Measurements from ENCODE around the gene CDC73. TPM values are rescaled to one million over a fixed set of nuclear protein-coding genes. Genes with fewer than 3 reads are reported as not detected.

Gene CDC73
- total RNA-seq, 1 experiment from 2014 or later: 10.0 TPM

DNA sequence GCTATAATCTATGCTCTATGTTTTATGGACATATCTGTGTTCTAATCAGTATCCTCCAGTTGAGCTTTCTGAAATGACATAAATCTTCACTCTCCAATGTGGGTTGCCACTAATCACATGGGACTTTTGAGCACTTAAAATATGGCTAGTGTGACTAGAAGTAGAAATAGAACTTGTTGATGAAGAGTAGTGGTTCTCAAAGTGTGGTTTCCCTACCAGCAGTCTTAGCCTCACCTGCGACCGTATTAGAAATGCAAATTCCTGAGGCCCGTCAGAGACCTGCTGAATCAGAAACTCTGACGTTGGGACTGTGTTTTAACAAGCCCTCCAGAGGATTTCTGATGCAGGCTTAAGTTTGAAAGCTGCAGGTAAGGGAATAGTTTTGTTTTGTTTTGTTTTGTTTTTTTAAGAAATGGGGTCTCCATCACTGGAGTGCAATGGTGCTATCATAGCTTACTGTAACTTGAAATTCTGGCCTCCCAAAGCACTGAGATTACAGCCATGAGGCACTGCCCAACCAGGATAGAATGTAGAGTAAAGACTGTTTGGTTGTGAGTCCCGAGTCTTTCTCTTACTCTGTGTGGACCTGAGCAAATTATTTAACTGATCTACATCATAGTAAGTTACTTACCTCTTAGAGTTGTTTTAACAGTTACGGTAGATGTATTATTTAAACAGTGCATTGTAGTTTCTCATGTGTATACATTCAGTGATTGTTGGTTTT, 38.3 kb upstream of the CDC73 start:
- CTCF ChIA-PET: no interaction called here
- Histone ChIP-seq H3K9ac (ENCODE audit: low read length) (no peak overlapping the region), H3K9me2 (replicated peaks; ENCODE audit: low read length) (no peaks in the 10 kb centered on the region), H4K20me1 (ENCODE audit: low read length) (no peaks in the 10 kb centered on the region), H3K79me2 (ENCODE audit: low read length) (no peaks in the 10 kb centered on the region), H3K4me2 (ENCODE audit: low read length) (no peak overlapping the region), H3K9me3 (ENCODE audit: low read length) (no peaks in the 10 kb centered on the region), H3K4me1 (ENCODE audit: insufficient read depth, low read length) (no peaks in the 10 kb centered on the region), H2AFZ (ENCODE audit: low read length) (no peak overlapping the region), H3K4me3 (ENCODE audit: low read length) (no peak overlapping the region), H3K36me3 (ENCODE audit: low read depth, low read length) (peaks cover 21% of the 10 kb centered on the region), H3K27me3 (ENCODE audit: low read length) (no peaks in the 10 kb centered on the region), H3K27ac (ENCODE audit: low read length) (no peak overlapping the region), H3F3A (ENCODE audit: low read length, unreplicated experiment) (no peaks in the 10 kb centered on the region)
- ATAC-seq (no peak), DNase-seq (no peak)
- no peak for TF ChIP-seq EZH2phosphoT487 (IDR thresholded peaks at IDR 0.05; ENCODE audit: borderline replicate concordance, low read length)
- TF ChIP-seq, protein P1, sequence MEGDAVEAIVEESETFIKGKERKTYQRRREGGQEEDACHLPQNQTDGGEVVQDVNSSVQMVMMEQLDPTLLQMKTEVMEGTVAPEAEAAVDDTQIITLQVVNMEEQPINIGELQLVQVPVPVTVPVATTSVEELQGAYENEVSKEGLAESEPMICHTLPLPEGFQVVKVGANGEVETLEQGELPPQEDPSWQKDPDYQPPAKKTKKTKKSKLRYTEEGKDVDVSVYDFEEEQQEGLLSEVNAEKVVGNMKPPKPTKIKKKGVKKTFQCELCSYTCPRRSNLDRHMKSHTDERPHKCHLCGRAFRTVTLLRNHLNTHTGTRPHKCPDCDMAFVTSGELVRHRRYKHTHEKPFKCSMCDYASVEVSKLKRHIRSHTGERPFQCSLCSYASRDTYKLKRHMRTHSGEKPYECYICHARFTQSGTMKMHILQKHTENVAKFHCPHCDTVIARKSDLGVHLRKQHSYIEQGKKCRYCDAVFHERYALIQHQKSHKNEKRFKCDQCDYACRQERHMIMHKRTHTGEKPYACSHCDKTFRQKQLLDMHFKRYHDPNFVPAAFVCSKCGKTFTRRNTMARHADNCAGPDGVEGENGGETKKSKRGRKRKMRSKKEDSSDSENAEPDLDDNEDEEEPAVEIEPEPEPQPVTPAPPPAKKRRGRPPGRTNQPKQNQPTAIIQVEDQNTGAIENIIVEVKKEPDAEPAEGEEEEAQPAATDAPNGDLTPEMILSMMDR (conservative IDR thresholded peaks at IDR 0.05; ENCODE audit: low read depth, low read length): no peak
- TF ChIP-seq EZH2 (IDR thresholded peaks at IDR 0.05; ENCODE audit: low read length, unreplicated experiment): no peak
- BruUV-seq (replicated peaks): no TSS peak
- POLR2A ChIA-PET (ENCODE audit: unreplicated experiment): no interaction called here
- intact Hi-C loops (cut with micrococcal nuclease): no loop called here

DNA sequence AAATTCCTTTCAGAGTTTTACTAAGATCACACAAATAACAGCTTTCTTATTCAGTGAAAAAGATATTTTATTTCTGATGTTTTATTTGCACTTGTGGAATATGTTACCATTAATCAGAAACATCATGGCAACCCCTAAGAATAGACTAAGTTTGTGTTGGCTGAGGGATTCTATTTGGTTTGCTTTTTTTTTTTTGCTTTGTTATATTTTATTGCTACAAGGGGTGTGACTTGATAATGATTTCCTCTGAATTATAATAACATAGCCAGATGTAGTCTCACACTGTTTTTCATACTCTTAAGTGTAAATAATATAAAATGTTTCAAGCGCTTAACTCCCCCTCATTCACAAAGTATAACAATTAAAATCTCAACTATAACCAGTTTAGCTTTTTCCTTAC, 36.6 kb upstream of the CDC73 start:
- TF ChIP-seq EZH2phosphoT487 (IDR thresholded peaks at IDR 0.05; ENCODE audit: borderline replicate concordance, low read length) (no peak), EZH2 (IDR thresholded peaks at IDR 0.05; ENCODE audit: low read length, unreplicated experiment) (no peak)
- TF ChIP-seq, protein P1 (conservative IDR thresholded peaks at IDR 0.05; ENCODE audit: low read depth, low read length): no peak
- Histone ChIP-seq H3K9me3 (ENCODE audit: low read length) (no peaks in the 10 kb centered on the region), H3K79me2 (ENCODE audit: low read length) (no peaks in the 10 kb centered on the region), H3K4me2 (ENCODE audit: low read length) (no peak overlapping the region), H3F3A (ENCODE audit: low read length, unreplicated experiment) (no peaks in the 10 kb centered on the region), H3K4me1 (ENCODE audit: insufficient read depth, low read length) (no peaks in the 10 kb centered on the region), H3K27me3 (ENCODE audit: low read length) (no peaks in the 10 kb centered on the region), H3K4me3 (ENCODE audit: low read length) (no peak overlapping the region), H3K9me2 (replicated peaks; ENCODE audit: low read length) (no peaks in the 10 kb centered on the region), H3K27ac (ENCODE audit: low read length) (no peak overlapping the region), H3K36me3 (ENCODE audit: low read depth, low read length) (peaks cover 18% of the 10 kb centered on the region; the same call in 1 of the 2 replicates), H2AFZ (ENCODE audit: low read length) (no peak overlapping the region), H4K20me1 (ENCODE audit: low read length) (no peaks in the 10 kb centered on the region), H3K9ac (ENCODE audit: low read length) (no peak overlapping the region)
- intact Hi-C loops (cut with micrococcal nuclease): no loop called here
- DNase-seq (no peak), ATAC-seq (no peak)
- ChIA-PET CTCF (no interaction called here), POLR2A (ENCODE audit: unreplicated experiment) (no interaction called here)
- no TSS peak for BruUV-seq (replicated peaks)

DNA sequence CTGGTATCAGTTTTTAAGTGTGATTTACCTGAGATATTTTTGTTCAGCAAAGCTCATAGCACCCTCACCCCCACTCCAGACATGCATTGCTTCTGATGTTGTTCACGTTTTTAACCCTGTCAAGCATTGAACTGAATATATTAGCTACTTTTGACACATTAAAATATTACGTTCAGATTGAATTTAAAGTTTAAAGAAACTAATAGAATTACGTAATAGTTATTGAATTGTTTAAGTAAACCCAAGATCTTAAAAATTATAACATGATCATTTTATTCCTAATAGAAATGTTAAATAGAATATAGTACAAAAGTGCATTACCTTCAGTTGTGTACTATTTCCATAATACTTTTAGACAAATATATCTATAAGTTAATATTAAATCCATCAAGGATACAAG, 35.5 kb upstream of the CDC73 start:
- H3K4me3 ChIP-seq (ENCODE audit: low read length): no peak overlapping the region
- POLR2A ChIA-PET (ENCODE audit: unreplicated experiment): no interaction called here
- no peak for DNase-seq
- H3K9ac ChIP-seq (ENCODE audit: low read length): no peak overlapping the region
- no TSS peak for BruUV-seq (replicated peaks)
- H3K79me2 ChIP-seq (ENCODE audit: low read length): no peaks in the 10 kb centered on the region
- H3K36me3 ChIP-seq (ENCODE audit: low read depth, low read length): peaks cover 20% of the 10 kb centered on the region; the same call in 1 of the 2 replicates
- no peaks in the 10 kb centered on the region for H3F3A ChIP-seq (ENCODE audit: low read length, unreplicated experiment)
- no peak overlapping the region for H3K4me2 ChIP-seq (ENCODE audit: low read length)
- H4K20me1 ChIP-seq (ENCODE audit: low read length): no peaks in the 10 kb centered on the region
- H3K9me2 ChIP-seq (replicated peaks; ENCODE audit: low read length): no peaks in the 10 kb centered on the region
- no peak overlapping the region for H2AFZ ChIP-seq (ENCODE audit: low read length)
- no peak for ATAC-seq
- CTCF ChIA-PET: no interaction called here
- H3K27me3 ChIP-seq (ENCODE audit: low read length): no peaks in the 10 kb centered on the region
- no peaks in the 10 kb centered on the region for H3K9me3 ChIP-seq (ENCODE audit: low read length)
- no peak overlapping the region for H3K27ac ChIP-seq (ENCODE audit: low read length)
- intact Hi-C loops (cut with micrococcal nuclease): no loop called here
- H3K4me1 ChIP-seq (ENCODE audit: insufficient read depth, low read length): no peaks in the 10 kb centered on the region
- TF ChIP-seq EZH2 (IDR thresholded peaks at IDR 0.05; ENCODE audit: low read length, unreplicated experiment) (no peak), EZH2phosphoT487 (IDR thresholded peaks at IDR 0.05; ENCODE audit: borderline replicate concordance, low read length) (no peak)
- TF ChIP-seq, protein P1 (conservative IDR thresholded peaks at IDR 0.05; ENCODE audit: low read depth, low read length): no peak

Data from PC-3 (cell line).